Brain pericyte (primary cell): ENCODE data around the gene SYNE1.

Experiments
- DNase-seq: peaks from one replicate; pipeline ENCODE4 v3.0.0-alpha.2; 2012; ENCODE audit warnings: low read depth, low spot score

The SYNE1 gene

GRCh38 chr6:152314483-152314832, 322.7 kb downstream of the SYNE1 start:
- DNase-seq = no peak

- DNase-seq = no peak
These were observed 323.4 kb downstream of the SYNE1 start for GRCh38 chr6:152313542-152314482.

- DNase-seq = no peak
These were observed 324.7 kb downstream of the SYNE1 start for GRCh38 chr6:152312434-152312833.

- no peak for DNase-seq
These were observed 326.7 kb downstream of the SYNE1 start for GRCh38 chr6:152310371-152310954.

GRCh38 chr6:152309648-152310047, 327.5 kb downstream of the SYNE1 start:
- DNase-seq = no peak

- DNase-seq = no peak
These were observed 328.2 kb downstream of the SYNE1 start for GRCh38 chr6:152309006-152309405.

GRCh38 chr6:152308306-152308705, 328.9 kb downstream of the SYNE1 start:
- no peak for DNase-seq

GRCh38 chr6:152305672-152306071, 331.5 kb downstream of the SYNE1 start:
- no peak for DNase-seq

- DNase-seq = peak; percentile 67
These were observed 335.2 kb downstream of the SYNE1 start for GRCh38 chr6:152301765-152302568.

GRCh38 chr6:152301021-152301764, 336.0 kb downstream of the SYNE1 start:
- peak; percentile 20 for DNase-seq

- no peak for DNase-seq
These were observed 336.6 kb downstream of the SYNE1 start for GRCh38 chr6:152300517-152300916.

GRCh38 chr6:152298848-152299735, 338.1 kb downstream of the SYNE1 start:
- no peak for DNase-seq

- DNase-seq = no peak
These were observed 339.0 kb downstream of the SYNE1 start for GRCh38 chr6:152298055-152298647.

GRCh38 chr6:152296648-152297376, 340.4 kb downstream of the SYNE1 start:
- DNase-seq = no peak

- no peak for DNase-seq
These were observed 341.2 kb downstream of the SYNE1 start for GRCh38 chr6:152295920-152296319.

GRCh38 chr6:152295346-152295745, 341.8 kb downstream of the SYNE1 start:
- DNase-seq = peak; percentile 49

GRCh38 chr6:152293404-152293803, 343.8 kb downstream of the SYNE1 start:
- no peak for DNase-seq

GRCh38 chr6:152292555-152292954, 344.6 kb downstream of the SYNE1 start:
- DNase-seq = no peak

- DNase-seq = no peak
These were observed 346.5 kb downstream of the SYNE1 start for GRCh38 chr6:152290693-152291092.
